GM23338 (cell line): Measurements from ENCODE around the gene NEURL3.

Experiments
- CREB1 ChIP-seq: fragments of 250-450 bp; sonication (Bioruptor Pico); IDR thresholded peaks from 2 replicates; pipeline ENCODE4 v1.5.0; 2020; ENCODE audit warnings: low read depth, mild to moderate bottlenecking, moderate library complexity
- CTCF ChIP-seq, 2 experiments: fragments of 200-600 bp in 1 of 2; sonication (generic) in 1 of 2; conservative IDR thresholded peaks; 2 replicates each; pipeline versions ENCODE4 v1.5.1 to v1.6.1; 2016 to 2017; ENCODE audit warnings: antibody characterized with exemption in 2 of 2, low read depth in 2 of 2, mild to moderate bottlenecking in 2 of 2, moderate library complexity in 1 of 2
- EZH2 ChIP-seq: fragments of 200-600 bp; sonication (generic); IDR thresholded peaks from one replicate; pipeline ENCODE4 v1.8.0; 2017; ENCODE audit warnings: antibody characterized with exemption, mild to moderate bottlenecking, low read depth; ENCODE audit not compliant: unreplicated experiment
- EZH2phosphoT487 ChIP-seq: fragments of 200-600 bp; sonication (generic); IDR thresholded peaks from one replicate; pipeline ENCODE4 v1.8.1; 2018; ENCODE audit warnings: antibody characterized with exemption; ENCODE audit not compliant: unreplicated experiment
- JUNB ChIP-seq: IDR thresholded peaks from one replicate; pipeline ENCODE4 v1.6.1; 2016; ENCODE audit warnings: antibody characterized with exemption; ENCODE audit not compliant: unreplicated experiment
- POLR2AphosphoS5 ChIP-seq: IDR thresholded peaks from 2 replicates; pipeline ENCODE4 v1.6.1; 2016; ENCODE audit warnings: antibody characterized with exemption, low read depth
- REST ChIP-seq: IDR thresholded peaks from one replicate; pipeline ENCODE4 v1.6.1; 2018; ENCODE audit warnings: antibody characterized with exemption; ENCODE audit not compliant: unreplicated experiment

- TF ChIP-seq CTCF (conservative IDR thresholded peaks at IDR 0.05; ENCODE audit: low read depth in 2 of 2) (no peak), JUNB (no peak), EZH2phosphoT487 (no peak), POLR2AphosphoS5 (no peak), REST (no peak), EZH2 (no peak), CREB1 (CRISPR knock-in tag) (no peak)
Observed at GRCh38 chr2:96526615-96527285, 21.6 kb upstream of the NEURL3 start.
